Endothelial cell of umbilical vein (primary cell): ENCODE data around the gene KCNMA1.

Experiments
- CTCF ChIP-seq, 2 donors: IDR thresholded peaks; 1 replicate in 1 of 2; 2 replicates in 1 of 2; pipeline ENCODE4 v1.5.1; 2011; ENCODE audit warnings: low read length in 2 of 2, mild to moderate bottlenecking in 2 of 2, moderate library complexity in 2 of 2, control low read depth in 1 of 2, inconsistent platforms in 1 of 2, low read depth in 1 of 2; ENCODE audit not compliant: insufficient read depth in 1 of 2; ENCODE audit errors: extremely low read depth in 1 of 2
- EZH2 ChIP-seq: IDR thresholded peaks from 2 replicates; pipeline ENCODE4 v1.6.1; 2012; ENCODE audit warnings: borderline replicate concordance, low read depth, mild to moderate bottlenecking, moderate library complexity, low read length, inconsistent platforms; ENCODE audit not compliant: severe bottlenecking
- FOS ChIP-seq: IDR thresholded peaks from 2 replicates; pipeline ENCODE4 v1.6.1; 2011; ENCODE audit warnings: mild to moderate bottlenecking, low read length, moderate library complexity, borderline replicate concordance; ENCODE audit not compliant: insufficient read depth
- GATA2 ChIP-seq: IDR thresholded peaks from 2 replicates; pipeline ENCODE4 v1.7.0; 2011; ENCODE audit warnings: low read depth, mild to moderate bottlenecking, moderate library complexity, mixed read lengths, low read length; ENCODE audit not compliant: insufficient read length, insufficient read depth
- JUN ChIP-seq: IDR thresholded peaks from 2 replicates; pipeline ENCODE4 v1.6.1; 2011; ENCODE audit warnings: borderline replicate concordance, low read depth; ENCODE audit not compliant: insufficient read length, insufficient read depth
- MYC ChIP-seq: IDR thresholded peaks from one replicate; pipeline ENCODE4 v1.6.1; 2011; ENCODE audit warnings: mild to moderate bottlenecking, low read depth, low read length
- POLR2A ChIP-seq: IDR thresholded peaks from 2 replicates; pipeline ENCODE4 v1.6.1; 2012; ENCODE audit warnings: low read depth, mild to moderate bottlenecking, control low read depth, low read length
- POLR2AphosphoS5 ChIP-seq: IDR thresholded peaks from 2 replicates; pipeline ENCODE4 v1.6.1; 2012; ENCODE audit warnings: low read depth, mild to moderate bottlenecking, control low read depth, low read length, moderate library complexity; ENCODE audit not compliant: insufficient read depth
- TF ChIP-seq, protein P1 (sequence below): IDR thresholded peaks from 2 replicates; pipeline ENCODE4 v1.6.1; 2011; ENCODE audit not compliant: insufficient read depth, insufficient read length

- TF ChIP-seq CTCF (IDR thresholded peaks at IDR 0.05; ENCODE audit: extremely low read depth in 1 of 2, insufficient read depth in 1 of 2, low read depth in 1 of 2, low read length in 2 of 2) (no peak), POLR2AphosphoS5 (no peak), POLR2A (no peak), GATA2 (no peak), EZH2 (no peak), FOS (no peak), JUN (no peak), MYC (no peak)
- TF ChIP-seq, protein P1, sequence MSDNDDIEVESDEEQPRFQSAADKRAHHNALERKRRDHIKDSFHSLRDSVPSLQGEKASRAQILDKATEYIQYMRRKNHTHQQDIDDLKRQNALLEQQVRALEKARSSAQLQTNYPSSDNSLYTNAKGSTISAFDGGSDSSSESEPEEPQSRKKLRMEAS = no peak
These were observed 189.4 kb downstream of the KCNMA1 start for GRCh38 chr10:77448226-77448625.
